ENCODE results near the gene GAA. TPM values are rescaled to one million over a fixed set of nuclear protein-coding genes. Genes with fewer than 3 reads are reported as not detected.
"Not testable (repeated sequence)": the region's sequence is repeated elsewhere in the genome, so short reads cannot be mapped to it uniquely, and the experiment has no call there.

GAA gene
- total RNA-seq, 2 experiments from 2014 or later = 43.2 to 51.6 TPM

DNA sequence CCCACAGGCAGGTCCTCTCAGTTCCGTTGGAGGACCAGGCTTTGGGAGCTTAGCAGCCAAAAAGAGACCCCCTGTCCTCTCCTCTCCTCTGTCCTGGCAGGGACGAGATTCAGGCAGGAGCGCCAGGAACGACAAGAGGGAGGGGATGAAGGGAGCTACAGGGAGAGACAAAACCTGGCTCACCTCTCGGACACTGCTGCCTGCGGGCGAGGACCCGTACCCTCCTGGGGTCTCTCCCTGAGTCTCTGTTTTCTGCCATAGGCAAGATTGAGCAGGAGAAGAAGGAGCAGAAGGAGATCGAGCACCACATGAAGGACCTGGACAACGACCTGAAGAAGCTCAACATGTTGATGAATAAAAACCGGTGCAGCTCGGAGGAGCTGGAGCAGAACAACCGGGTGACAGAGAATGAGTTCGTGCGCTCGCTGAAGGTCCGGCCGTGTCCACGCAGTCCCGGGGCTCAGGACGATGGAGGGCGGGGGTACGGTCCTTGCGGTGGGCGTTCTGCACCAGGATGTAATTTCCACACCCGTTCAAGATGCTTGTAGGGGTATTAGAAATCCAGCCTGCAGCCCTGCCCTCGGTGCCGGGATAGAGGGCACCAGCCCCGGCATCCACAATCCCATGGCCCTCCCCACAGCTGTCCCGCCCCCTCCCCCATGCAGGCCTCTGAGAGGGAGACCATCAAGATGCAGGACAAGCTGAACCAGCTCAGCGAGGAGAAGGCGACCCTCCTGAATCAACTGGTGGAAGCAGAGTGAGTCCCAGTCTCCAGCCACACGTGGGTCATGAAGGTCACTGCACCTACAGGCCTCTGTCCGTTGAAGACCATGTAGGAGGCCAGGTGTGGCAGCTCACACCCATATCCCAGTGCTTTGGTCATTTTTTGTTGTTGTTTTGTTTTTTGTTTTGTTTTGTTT, 13.8 kb upstream of the GAA start:
- no peaks in the 10 kb centered on the region for H3K9me3 ChIP-seq (ENCODE audit: low read length)
- H3K9me2 ChIP-seq (ENCODE audit: insufficient read depth, low read length) = no peaks in the 10 kb centered on the region
- TF ChIP-seq, protein P1, sequence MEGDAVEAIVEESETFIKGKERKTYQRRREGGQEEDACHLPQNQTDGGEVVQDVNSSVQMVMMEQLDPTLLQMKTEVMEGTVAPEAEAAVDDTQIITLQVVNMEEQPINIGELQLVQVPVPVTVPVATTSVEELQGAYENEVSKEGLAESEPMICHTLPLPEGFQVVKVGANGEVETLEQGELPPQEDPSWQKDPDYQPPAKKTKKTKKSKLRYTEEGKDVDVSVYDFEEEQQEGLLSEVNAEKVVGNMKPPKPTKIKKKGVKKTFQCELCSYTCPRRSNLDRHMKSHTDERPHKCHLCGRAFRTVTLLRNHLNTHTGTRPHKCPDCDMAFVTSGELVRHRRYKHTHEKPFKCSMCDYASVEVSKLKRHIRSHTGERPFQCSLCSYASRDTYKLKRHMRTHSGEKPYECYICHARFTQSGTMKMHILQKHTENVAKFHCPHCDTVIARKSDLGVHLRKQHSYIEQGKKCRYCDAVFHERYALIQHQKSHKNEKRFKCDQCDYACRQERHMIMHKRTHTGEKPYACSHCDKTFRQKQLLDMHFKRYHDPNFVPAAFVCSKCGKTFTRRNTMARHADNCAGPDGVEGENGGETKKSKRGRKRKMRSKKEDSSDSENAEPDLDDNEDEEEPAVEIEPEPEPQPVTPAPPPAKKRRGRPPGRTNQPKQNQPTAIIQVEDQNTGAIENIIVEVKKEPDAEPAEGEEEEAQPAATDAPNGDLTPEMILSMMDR (conservative IDR thresholded peaks at IDR 0.05; ENCODE audit: low read length) = no peak
- TF ChIP-seq EZH2phosphoT487 (IDR thresholded peaks at IDR 0.05; ENCODE audit: borderline replicate concordance, low read depth, low read length) = no peak
- POLR2A ChIA-PET = no interaction called here
- BruUV-seq (replicated peaks) = no TSS peak
- H3K79me2 ChIP-seq (ENCODE audit: insufficient read depth, low read depth, low read length) = no peaks in the 10 kb centered on the region
- DNase-seq (ENCODE audit: low spot score) = no peak
- H4K20me1 ChIP-seq (ENCODE audit: insufficient read depth, low read length) = no peaks in the 10 kb centered on the region
- H3K4me2 ChIP-seq (ENCODE audit: low read length) = no peak overlapping the region
- no peak overlapping the region for H3K27ac ChIP-seq (ENCODE audit: low read depth, low read length, poor library complexity, severe bottlenecking)
- CTCF ChIA-PET (ENCODE audit: unreplicated experiment) = no interaction called here
- H3K4me3 ChIP-seq (ENCODE audit: low read depth, low read length, poor library complexity, severe bottlenecking) = no peak overlapping the region
- no peaks in the 10 kb centered on the region for H3K4me1 ChIP-seq (ENCODE audit: insufficient read depth, low read length, poor library complexity, severe bottlenecking)
- intact Hi-C loops (cut with micrococcal nuclease; ENCODE audit: unreplicated experiment) = no loop called here
- H2AFZ ChIP-seq (ENCODE audit: low read length) = no peak overlapping the region
- no peaks in the 10 kb centered on the region for H3K36me3 ChIP-seq (ENCODE audit: insufficient read depth, low read length)

DNA sequence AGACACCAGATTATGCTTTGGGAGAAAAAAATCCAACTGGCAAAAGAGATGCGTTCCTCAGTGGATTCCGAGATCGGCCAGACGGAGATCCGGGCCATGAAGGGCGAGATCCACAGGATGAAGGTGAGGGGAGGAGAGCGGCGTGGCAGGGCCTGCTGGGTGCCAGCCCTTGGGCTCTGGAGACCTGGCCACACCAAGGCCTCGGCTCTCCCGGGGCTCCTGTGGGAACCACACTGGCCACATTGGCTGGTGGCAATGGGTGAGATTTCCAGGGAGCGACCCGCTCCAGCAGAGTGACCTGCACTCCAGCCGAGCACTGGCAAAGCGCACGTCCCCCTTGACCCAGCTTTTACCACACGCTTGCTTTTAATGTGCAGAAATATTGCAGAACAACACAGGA, 11.6 kb upstream of the GAA start:
- no peak for DNase-seq (ENCODE audit: low spot score)
- H3K79me2 ChIP-seq (ENCODE audit: insufficient read depth, low read depth, low read length) = no peaks in the 10 kb centered on the region
- ChIA-PET POLR2A (no interaction called here), CTCF (ENCODE audit: unreplicated experiment) (no interaction called here)
- no peak overlapping the region for H3K4me2 ChIP-seq (ENCODE audit: low read length)
- H2AFZ ChIP-seq (ENCODE audit: low read length) = no peak overlapping the region
- no peak overlapping the region for H3K4me3 ChIP-seq (ENCODE audit: low read depth, low read length, poor library complexity, severe bottlenecking)
- TF ChIP-seq EZH2phosphoT487 (IDR thresholded peaks at IDR 0.05; ENCODE audit: borderline replicate concordance, low read depth, low read length) = no peak
- TF ChIP-seq, protein P1 (conservative IDR thresholded peaks at IDR 0.05; ENCODE audit: low read length) = no peak
- H4K20me1 ChIP-seq (ENCODE audit: insufficient read depth, low read length) = no peaks in the 10 kb centered on the region
- no TSS peak for BruUV-seq (replicated peaks)
- no peaks in the 10 kb centered on the region for H3K9me2 ChIP-seq (ENCODE audit: insufficient read depth, low read length)
- intact Hi-C loops (cut with micrococcal nuclease; ENCODE audit: unreplicated experiment) = no loop called here
- H3K4me1 ChIP-seq (ENCODE audit: insufficient read depth, low read length, poor library complexity, severe bottlenecking) = no peaks in the 10 kb centered on the region
- H3K27ac ChIP-seq (ENCODE audit: low read depth, low read length, poor library complexity, severe bottlenecking) = no peak overlapping the region
- H3K36me3 ChIP-seq (ENCODE audit: insufficient read depth, low read length) = no peaks in the 10 kb centered on the region
- no peaks in the 10 kb centered on the region for H3K9me3 ChIP-seq (ENCODE audit: low read length)

DNA sequence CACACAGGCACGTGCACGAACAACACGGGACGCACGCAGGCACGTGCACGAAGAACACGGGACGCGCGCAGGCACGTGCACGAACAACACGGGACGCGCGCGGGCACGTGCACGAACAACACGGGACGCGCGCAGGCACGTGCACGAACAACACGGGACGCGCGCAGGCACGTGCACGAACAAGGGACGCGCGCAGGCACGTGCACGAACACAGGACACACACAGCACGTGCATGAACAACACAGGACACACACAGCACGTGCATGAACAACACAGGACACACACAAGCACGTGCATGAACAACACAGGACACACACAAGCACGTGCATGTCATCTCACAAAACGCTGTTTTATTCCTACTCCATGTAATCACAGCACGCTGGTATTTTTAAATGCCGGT, 11.2 kb upstream of the GAA start:
- H3K9me2 ChIP-seq (ENCODE audit: insufficient read depth, low read length); DNase-seq (ENCODE audit: low spot score); intact Hi-C loops (cut with micrococcal nuclease; ENCODE audit: unreplicated experiment); H4K20me1 ChIP-seq (ENCODE audit: insufficient read depth, low read length); BruUV-seq (replicated peaks); H3K79me2 ChIP-seq (ENCODE audit: insufficient read depth, low read depth, low read length); H3K27ac ChIP-seq (ENCODE audit: low read depth, low read length, poor library complexity, severe bottlenecking); CTCF ChIA-PET (ENCODE audit: unreplicated experiment); POLR2A ChIA-PET; H2AFZ ChIP-seq (ENCODE audit: low read length); H3K4me2 ChIP-seq (ENCODE audit: low read length); H3K4me3 ChIP-seq (ENCODE audit: low read depth, low read length, poor library complexity, severe bottlenecking); H3K4me1 ChIP-seq (ENCODE audit: insufficient read depth, low read length, poor library complexity, severe bottlenecking); H3K36me3 ChIP-seq (ENCODE audit: insufficient read depth, low read length); H3K9me3 ChIP-seq (ENCODE audit: low read length): not testable (repeated sequence)
